GM06990 (cell line): Measurements from ENCODE around the gene MRPS5.
A peak's percentile ranks its signal among the peaks of the same experiment; 100 is the strongest.

Source experiments
- DNase-seq: peaks from one replicate; pipeline ENCODE4 v3.0.0-alpha.2; 2011; ENCODE audit not compliant: insufficient read length; ENCODE audit errors: extremely low read depth
- H3K27me3 ChIP-seq: replicated peaks from 2 replicates; pipeline ENCODE4 v1.6.0; 2011; ENCODE audit warnings: low read length; ENCODE audit not compliant: control insufficient read depth, insufficient read depth
- H3K36me3 ChIP-seq: 2 replicates; pipeline ENCODE4 v1.5.1; 2011; ENCODE audit warnings: low read length; ENCODE audit not compliant: control insufficient read depth, insufficient read depth
- H3K4me3 ChIP-seq: replicated peaks from 2 replicates; pipeline ENCODE4 v1.5.1; 2011; ENCODE audit warnings: low read depth, mild to moderate bottlenecking, control low read depth, low read length
- TF ChIP-seq, protein P1 (sequence below): IDR thresholded peaks from 2 replicates; pipeline ENCODE4 v1.5.1; 2011; ENCODE audit warnings: low read length, control low read depth, mild to moderate bottlenecking, inconsistent platforms; ENCODE audit not compliant: insufficient read depth, poor library complexity, severe bottlenecking

Gene MRPS5

DNA sequence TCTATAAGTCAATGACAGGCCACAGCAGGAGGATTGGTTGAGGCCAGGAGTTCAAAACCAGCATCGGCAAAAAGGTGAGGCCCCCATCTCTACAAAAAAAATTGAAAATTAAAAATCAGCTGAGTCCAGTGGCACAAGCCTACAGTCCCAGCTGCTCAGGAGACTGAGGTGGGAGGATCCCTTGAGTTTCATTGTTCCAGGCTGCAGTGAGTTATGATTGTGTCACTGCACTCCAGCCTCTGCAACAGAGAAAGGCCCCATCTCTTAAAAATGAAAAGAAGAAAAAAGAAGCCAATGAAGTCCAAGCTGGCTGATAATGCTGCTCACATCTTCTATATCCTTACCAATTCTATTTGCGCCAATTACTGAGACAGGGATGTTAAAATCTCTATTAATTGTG lies 39.1 kb downstream of the MRPS5 start:
- no peak for DNase-seq
- H3K36me3 ChIP-seq = peaks cover 10% of the 10 kb centered on the region
- no peaks in the 10 kb centered on the region for H3K27me3 ChIP-seq
- TF ChIP-seq, protein P1, sequence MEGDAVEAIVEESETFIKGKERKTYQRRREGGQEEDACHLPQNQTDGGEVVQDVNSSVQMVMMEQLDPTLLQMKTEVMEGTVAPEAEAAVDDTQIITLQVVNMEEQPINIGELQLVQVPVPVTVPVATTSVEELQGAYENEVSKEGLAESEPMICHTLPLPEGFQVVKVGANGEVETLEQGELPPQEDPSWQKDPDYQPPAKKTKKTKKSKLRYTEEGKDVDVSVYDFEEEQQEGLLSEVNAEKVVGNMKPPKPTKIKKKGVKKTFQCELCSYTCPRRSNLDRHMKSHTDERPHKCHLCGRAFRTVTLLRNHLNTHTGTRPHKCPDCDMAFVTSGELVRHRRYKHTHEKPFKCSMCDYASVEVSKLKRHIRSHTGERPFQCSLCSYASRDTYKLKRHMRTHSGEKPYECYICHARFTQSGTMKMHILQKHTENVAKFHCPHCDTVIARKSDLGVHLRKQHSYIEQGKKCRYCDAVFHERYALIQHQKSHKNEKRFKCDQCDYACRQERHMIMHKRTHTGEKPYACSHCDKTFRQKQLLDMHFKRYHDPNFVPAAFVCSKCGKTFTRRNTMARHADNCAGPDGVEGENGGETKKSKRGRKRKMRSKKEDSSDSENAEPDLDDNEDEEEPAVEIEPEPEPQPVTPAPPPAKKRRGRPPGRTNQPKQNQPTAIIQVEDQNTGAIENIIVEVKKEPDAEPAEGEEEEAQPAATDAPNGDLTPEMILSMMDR = no peak
- no peak overlapping the region for H3K4me3 ChIP-seq

DNA sequence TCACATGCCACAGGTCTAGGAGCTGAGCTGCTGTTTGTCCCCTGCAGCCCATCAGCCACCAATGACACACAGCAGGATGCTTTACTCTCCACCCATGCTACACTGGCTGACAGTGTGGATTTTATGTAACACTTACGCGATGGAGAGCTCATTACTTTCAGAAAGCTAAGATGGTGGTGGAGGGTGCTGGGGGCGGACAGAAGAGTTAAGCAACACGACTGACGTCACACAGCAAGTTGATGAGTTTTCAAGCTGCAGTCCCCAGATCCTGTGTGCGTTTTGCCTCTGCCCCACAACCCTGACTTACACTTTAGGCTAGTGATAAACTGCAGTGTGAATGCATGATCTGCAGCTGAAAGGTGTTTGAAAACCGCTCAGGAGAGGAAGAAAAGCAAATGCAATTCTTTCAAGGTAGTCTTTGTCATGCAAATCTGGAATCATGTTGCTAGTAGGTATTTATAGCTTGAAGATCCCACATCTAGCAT lies 42.4 kb downstream of the MRPS5 start:
- Histone ChIP-seq H3K36me3 (no peaks in the 10 kb centered on the region), H3K4me3 (no peak overlapping the region), H3K27me3 (no peaks in the 10 kb centered on the region)
- TF ChIP-seq, protein P1 = no peak
- no peak for DNase-seq

DNA sequence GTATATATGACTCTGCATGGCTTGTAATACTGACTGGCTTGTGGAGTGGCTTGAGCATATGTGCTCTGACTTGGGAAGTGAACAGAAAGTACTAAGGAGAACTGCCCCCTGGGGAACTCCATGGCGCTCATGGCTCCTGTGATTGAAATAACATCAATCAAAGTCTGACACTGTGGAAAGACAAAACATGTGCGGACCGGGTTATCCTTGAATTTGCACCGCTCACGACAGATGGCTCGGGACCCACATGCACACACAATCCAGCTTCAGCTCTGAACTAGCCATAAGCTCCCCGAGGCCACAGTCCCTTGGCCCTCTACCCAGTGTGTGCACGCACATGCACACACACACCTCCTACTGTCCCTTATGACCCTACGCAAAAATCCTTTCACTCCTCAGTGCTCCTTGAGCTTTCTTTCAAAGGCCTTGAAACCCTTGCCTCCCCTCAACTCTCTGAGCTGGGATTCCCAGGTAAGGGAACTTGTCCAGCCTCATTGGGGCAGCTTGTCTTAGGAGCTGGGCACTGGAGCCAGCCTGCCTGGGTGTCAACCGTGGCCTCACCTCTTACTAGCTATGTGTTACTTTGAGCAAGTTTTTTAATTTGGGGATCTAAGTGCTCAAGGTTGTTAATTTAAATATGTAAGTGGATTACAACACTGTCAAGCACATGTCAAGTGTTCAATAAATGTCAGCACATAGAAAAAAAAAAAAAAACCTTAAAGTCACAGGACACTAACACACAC lies 43.6 kb downstream of the MRPS5 start:
- no peak for DNase-seq

DNA sequence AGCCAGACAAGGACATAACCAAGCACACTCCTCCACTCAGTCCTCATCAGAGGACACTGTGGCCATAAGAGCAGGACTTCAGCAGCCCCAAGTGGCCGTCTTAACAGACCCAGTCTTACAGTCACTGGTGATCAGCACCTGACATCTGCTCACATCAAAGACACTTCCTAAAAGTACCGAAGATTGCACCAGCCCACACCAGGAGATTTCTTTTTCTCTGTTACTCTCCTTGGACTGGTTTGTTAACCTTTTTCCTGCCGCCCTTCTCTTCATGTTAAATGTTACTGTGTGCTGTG lies 44.1 kb downstream of the MRPS5 start:
- Histone ChIP-seq H3K4me3 (no peak overlapping the region), H3K36me3 (no peaks in the 10 kb centered on the region), H3K27me3 (no peaks in the 10 kb centered on the region)
- DNase-seq = no peak
- TF ChIP-seq, protein P1 = no peak

More for the DNA sequence above, 43.6 kb downstream of the MRPS5 start:
- TF ChIP-seq, protein P1 = no peak
- Histone ChIP-seq H3K36me3 (no peaks in the 10 kb centered on the region), H3K4me3 (no peak overlapping the region), H3K27me3 (no peaks in the 10 kb centered on the region)

DNA sequence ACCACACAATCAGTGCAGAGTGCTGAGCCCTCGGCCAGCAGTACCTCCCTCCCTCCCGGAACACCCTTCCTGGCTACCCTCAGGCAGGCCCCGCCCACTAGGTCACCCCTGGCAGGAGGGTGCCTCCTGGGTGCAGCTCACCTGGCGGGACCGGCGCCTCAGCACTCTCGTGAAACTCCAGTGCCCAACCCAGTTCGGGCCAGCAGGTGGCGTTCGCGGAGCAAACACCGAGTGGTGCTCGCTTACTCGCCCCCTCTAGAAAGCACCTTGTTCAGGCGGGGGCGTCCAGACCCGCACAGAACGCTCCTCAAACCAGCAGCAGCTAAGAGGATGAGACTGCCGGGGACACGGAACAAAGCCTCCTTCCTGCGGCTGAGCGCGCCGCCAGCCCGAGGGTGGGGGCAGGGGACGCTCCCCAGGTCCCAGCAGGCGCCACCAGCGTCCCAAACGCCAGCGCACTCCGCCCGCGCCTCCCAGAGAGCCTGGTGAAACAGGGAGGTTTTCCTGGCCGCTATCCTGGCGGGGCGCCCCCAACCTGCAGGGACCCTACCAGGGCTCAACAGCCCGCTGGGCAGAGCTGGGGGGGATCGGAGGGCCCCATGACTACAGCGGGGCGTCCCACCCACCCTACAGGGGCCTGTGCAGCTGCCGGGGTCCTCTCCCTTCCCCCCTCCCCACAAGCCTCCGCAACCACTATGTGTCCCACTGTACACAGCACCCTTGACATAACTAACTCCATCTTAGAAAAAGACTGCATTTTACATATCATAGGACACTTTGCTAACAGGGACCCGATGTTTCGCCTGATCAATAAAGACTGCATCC lies 44.7 kb downstream of the MRPS5 start:
- Histone ChIP-seq H3K36me3 (no peaks in the 10 kb centered on the region), H3K4me3 (peak overlapping the region; percentile 52), H3K27me3 (no peaks in the 10 kb centered on the region)
- TF ChIP-seq, protein P1 = peak; percentile 87
- peak; percentile 69 for DNase-seq
